ENCODE results near the gene ZDHHC15.
A peak's percentile ranks its signal among the peaks of the same experiment; 100 is the strongest.
"Not testable (repeated sequence)": the region's sequence is repeated elsewhere in the genome, so short reads cannot be mapped to it uniquely, and the experiment has no call there.

ZDHHC15 gene

GRCh38 chrX:75522565-75523431 lies at the start of gene ZDHHC15:
Gene ZDHHC15, minus strand, starts transcription at chrX:75523037. Its CDS starts 13 bp downstream, at chrX:75523024.
- peak; percentile 54 for DNase-seq

- DNase-seq = not testable (repeated sequence)
Observed at GRCh38 chrX:75560544-75560943, 37.7 kb upstream of the ZDHHC15 start.

GRCh38 chrX:75547783-75548182 lies 24.9 kb upstream of the ZDHHC15 start:
- DNase-seq = no peak

GRCh38 chrX:75546724-75547511 lies 24.1 kb upstream of the ZDHHC15 start:
- no peak for DNase-seq

GRCh38 chrX:75544786-75545185 lies 21.9 kb upstream of the ZDHHC15 start:
- DNase-seq = no peak

- DNase-seq = no peak
Observed at GRCh38 chrX:75483933-75484332, 38.9 kb downstream of the ZDHHC15 start.

- DNase-seq = not testable (repeated sequence)
Observed at GRCh38 chrX:75461780-75462179, 61.1 kb downstream of the ZDHHC15 start.

GRCh38 chrX:75421688-75422230 lies 101.1 kb downstream of the ZDHHC15 start:
- no peak for DNase-seq

GRCh38 chrX:75407153-75407552 lies 115.7 kb downstream of the ZDHHC15 start:
- DNase-seq = not testable (repeated sequence)

GRCh38 chrX:75390470-75390869 lies 132.4 kb downstream of the ZDHHC15 start:
- DNase-seq = no peak

- DNase-seq = no peak
Observed at GRCh38 chrX:75369721-75370120, 153.1 kb downstream of the ZDHHC15 start.

- DNase-seq = no peak
Observed at GRCh38 chrX:75366861-75367260, 156.0 kb downstream of the ZDHHC15 start.

- no peak for DNase-seq
Observed at GRCh38 chrX:75365243-75365975, 157.4 kb downstream of the ZDHHC15 start.

- DNase-seq = no peak
Observed at GRCh38 chrX:75361788-75362187, 161.0 kb downstream of the ZDHHC15 start.

- DNase-seq = not testable (repeated sequence)
Observed at GRCh38 chrX:75348601-75349000, 174.2 kb downstream of the ZDHHC15 start.

- DNase-seq = no peak
Observed at GRCh38 chrX:75337525-75337924, 185.3 kb downstream of the ZDHHC15 start.

GRCh38 chrX:75335127-75335458 lies 187.7 kb downstream of the ZDHHC15 start:
- DNase-seq = no peak

GRCh38 chrX:75334407-75335126 lies 188.3 kb downstream of the ZDHHC15 start:
- DNase-seq = not testable (repeated sequence)

GRCh38 chrX:75327607-75328006 lies 195.2 kb downstream of the ZDHHC15 start:
- DNase-seq = no peak
